Uterus (tissue), 4 donors: ENCODE results near the gene FAF1. TPM values are rescaled to one million over a fixed set of nuclear protein-coding genes. Genes with fewer than 3 reads are reported as not detected.

Experiments used
- DNase-seq, 2 donors: peaks; one replicate each; pipeline ENCODE4 v3.0.0-alpha.2; 2019 to 2020
- H3K27ac ChIP-seq, 2 donors: fragments of 200-600 bp; sonication (generic); 1 replicate in 1 of 2; 2 replicates in 1 of 2; pipeline ENCODE4 v1.5.1; 2016 to 2018
- H3K27me3 ChIP-seq, 2 donors: fragments of 200-600 bp; sonication (generic); one replicate each; pipeline ENCODE4 v1.5.1; 2018 to 2019; ENCODE audit warnings: control low read depth in 1 of 2
- H3K36me3 ChIP-seq, 2 donors: fragments of 200-600 bp; sonication (generic); one replicate each; pipeline ENCODE4 v1.5.1; 2019; ENCODE audit warnings: control low read depth in 1 of 2
- H3K4me1 ChIP-seq, 2 donors: fragments of 200-600 bp; sonication (generic); one replicate each; pipeline ENCODE4 v1.5.1; 2018 to 2019; ENCODE audit warnings: control low read depth in 1 of 2
- H3K4me3 ChIP-seq, 2 donors: fragments of 200-600 bp; sonication (generic); 1 replicate in 1 of 2; 2 replicates in 1 of 2; pipeline ENCODE4 v1.5.1; 2018 to 2019; ENCODE audit warnings: mild to moderate bottlenecking in 1 of 2
- H3K9me3 ChIP-seq, 2 donors: fragments of 200-600 bp; sonication (generic); one replicate each; pipeline ENCODE4 v1.5.1; 2019; ENCODE audit warnings: control low read depth in 1 of 2
- POLR2A ChIP-seq, 2 donors: fragments of 450-650 bp; IDR thresholded peaks; one replicate each; pipeline ENCODE4 v1.6.1; 2016; ENCODE audit warnings: antibody characterized with exemption in 2 of 2, mild to moderate bottlenecking in 1 of 2, moderate library complexity in 1 of 2
- intact Hi-C: fragments of 100-400 bp; cut with DNase I; formaldehyde crosslinking; loops from one replicate; pipeline ENCODE4 v1.15.1; 2023; ENCODE audit warnings: low total_unique reads
- total RNA-seq, 4 donors: library from RNA; depleted of rRNA in 3 of 4; stranded (reverse); fragments of >200 nt in 3 of 4; gene quantifications; one replicate each; pipeline versions ENCODE4 v1.1.0 to v1.2.4, GENCODE V29; 2014 to 2023
- TF ChIP-seq, protein P1 (sequence below), 4 experiments: fragments of 200-600 bp in 2 of 4; fragments of 450-650 bp in 2 of 4; sonication (generic) in 2 of 4; IDR thresholded peaks; one replicate each; pipeline ENCODE4 v1.5.1; 2016 to 2019; ENCODE audit warnings: antibody characterized with exemption in 4 of 4, mild to moderate bottlenecking in 2 of 4, moderate library complexity in 1 of 4
- donor health status: DM: yes; HTN: yes; CAD: no.

FAF1 gene
- total RNA-seq, 4 donors from 2014 or later, result 34.1 to 77.2 (median 64.1) TPM

DNA sequence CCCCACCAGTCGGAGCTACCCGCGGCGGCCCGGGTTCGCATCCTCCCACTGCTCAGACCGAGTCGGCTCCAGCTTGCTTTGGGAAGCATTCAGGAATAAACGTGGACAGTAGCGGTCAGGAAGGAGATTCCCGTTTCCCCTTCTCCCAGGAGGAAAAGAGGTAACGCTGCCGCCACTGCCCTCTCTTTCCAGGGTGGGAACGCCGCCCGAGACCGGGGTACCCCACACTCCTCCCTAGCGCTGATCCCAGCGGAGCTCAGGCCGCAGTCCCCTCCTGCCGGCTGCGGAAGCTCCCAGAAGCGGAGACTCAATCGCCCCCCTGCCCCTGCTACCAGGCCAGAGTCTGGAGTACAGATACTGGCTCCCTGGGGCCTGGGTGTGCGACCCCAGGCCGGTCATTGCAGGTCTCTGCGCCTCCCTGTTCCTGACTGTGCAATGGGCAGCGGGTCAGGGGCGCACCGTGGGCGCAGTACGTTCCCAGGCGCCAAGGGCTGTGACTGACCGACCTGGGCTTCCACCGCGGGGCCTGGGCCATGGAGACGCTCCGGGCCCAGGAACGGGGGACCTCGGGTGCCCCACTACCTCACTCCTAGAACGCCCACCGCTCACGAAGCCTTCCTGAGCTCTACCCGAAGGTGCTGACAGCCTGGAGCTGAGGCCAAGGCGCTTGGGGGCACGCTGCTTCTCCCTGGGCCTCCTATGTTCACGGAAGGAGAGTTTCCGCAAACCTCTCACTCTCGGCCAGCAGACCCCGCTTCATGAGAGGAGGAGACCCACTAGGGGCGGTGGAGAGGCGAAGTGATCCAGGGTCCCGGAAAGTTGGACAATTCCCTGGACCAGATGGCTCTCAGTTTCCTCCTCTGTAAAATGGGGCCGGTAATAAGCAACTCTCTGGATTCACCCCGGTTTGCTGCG lies 544.6 kb downstream of the FAF1 start:
- DNase-seq, result no peak
- Histone ChIP-seq H3K36me3 (no peaks in the 10 kb centered on the region), H3K9me3 (no peaks in the 10 kb centered on the region), H3K4me1 (peaks cover 0 to 18% of the 10 kb centered on the region in 2 donors), H3K27ac (no peak overlapping the region), H3K27me3 (peaks cover 5 to 45% of the 10 kb centered on the region in 2 donors), H3K4me3 (no peak overlapping the region)
- no peak for TF ChIP-seq POLR2A (IDR thresholded peaks at IDR 0.05)
- TF ChIP-seq, protein P1, sequence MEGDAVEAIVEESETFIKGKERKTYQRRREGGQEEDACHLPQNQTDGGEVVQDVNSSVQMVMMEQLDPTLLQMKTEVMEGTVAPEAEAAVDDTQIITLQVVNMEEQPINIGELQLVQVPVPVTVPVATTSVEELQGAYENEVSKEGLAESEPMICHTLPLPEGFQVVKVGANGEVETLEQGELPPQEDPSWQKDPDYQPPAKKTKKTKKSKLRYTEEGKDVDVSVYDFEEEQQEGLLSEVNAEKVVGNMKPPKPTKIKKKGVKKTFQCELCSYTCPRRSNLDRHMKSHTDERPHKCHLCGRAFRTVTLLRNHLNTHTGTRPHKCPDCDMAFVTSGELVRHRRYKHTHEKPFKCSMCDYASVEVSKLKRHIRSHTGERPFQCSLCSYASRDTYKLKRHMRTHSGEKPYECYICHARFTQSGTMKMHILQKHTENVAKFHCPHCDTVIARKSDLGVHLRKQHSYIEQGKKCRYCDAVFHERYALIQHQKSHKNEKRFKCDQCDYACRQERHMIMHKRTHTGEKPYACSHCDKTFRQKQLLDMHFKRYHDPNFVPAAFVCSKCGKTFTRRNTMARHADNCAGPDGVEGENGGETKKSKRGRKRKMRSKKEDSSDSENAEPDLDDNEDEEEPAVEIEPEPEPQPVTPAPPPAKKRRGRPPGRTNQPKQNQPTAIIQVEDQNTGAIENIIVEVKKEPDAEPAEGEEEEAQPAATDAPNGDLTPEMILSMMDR (IDR thresholded peaks at IDR 0.05), result no peak
- intact Hi-C loops, result no loop called here

DNA sequence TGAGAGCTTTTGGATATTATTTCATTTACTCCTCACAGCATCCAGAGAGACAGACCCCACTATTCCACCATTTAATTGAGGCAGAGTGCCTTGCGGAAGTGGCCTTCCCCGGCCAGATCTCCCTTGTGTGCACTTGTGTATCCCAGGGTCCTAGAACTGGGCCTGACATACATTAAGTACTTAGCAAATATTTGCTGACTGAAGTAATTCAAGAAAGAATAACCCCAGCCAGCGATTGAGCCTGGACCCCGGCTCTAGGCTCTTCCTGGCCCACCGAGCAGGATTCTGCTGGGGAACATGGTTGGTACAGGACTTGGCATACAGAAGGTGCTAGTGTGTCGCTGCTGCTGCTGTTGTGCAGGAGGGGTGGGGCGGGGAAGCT lies 545.2 kb downstream of the FAF1 start:
- Histone ChIP-seq H3K27ac (no peak overlapping the region), H3K9me3 (no peaks in the 10 kb centered on the region), H3K4me1 (peaks cover 0 to 18% of the 10 kb centered on the region in 2 donors), H3K4me3 (no peak overlapping the region), H3K27me3 (peaks cover 5 to 44% of the 10 kb centered on the region in 2 donors), H3K36me3 (no peaks in the 10 kb centered on the region)
- TF ChIP-seq POLR2A (IDR thresholded peaks at IDR 0.05), result no peak
- TF ChIP-seq, protein P1 (IDR thresholded peaks at IDR 0.05), result no peak
- no peak for DNase-seq
- intact Hi-C loops, result no loop called here

DNA sequence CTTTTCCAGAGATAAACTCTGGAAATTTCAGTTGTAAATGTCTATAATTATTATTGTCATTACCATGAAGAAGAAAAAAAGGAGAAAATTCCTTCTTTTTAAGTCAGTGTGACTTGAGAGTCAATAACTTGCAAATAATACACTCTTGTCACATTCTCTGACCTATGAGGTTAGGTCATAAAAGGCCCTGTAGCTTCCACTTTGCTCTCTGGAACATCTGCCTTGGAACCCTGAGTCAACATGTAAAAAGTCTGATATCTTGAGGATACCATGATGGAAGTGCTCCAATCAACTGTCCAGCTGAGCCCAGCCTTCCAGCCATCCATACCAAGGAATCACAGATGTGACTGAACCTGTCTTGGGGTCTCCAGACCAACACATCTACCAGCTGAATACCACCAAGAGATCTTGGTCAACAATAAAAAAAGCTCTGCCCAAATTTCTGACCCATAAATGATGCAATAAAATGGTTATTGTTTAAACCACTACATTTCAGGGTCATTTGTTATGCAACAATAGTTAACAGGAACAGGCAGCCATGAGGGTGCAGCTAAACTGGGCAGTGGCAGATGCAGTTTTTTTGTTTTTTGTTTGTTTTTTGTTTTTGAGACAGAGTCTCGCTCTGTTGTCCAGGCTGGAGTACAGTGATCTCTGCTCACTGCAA lies 547.1 kb downstream of the FAF1 start:
- H3K4me3 ChIP-seq, result no peak overlapping the region
- no peak for DNase-seq
- intact Hi-C loops, result no loop called here
- no peaks in the 10 kb centered on the region for H3K9me3 ChIP-seq
- no peak for TF ChIP-seq POLR2A (IDR thresholded peaks at IDR 0.05)
- TF ChIP-seq, protein P1 (IDR thresholded peaks at IDR 0.05), result no peak
- no peak overlapping the region for H3K27ac ChIP-seq
- H3K36me3 ChIP-seq, result no peaks in the 10 kb centered on the region
- H3K4me1 ChIP-seq, result peaks cover 0 to 11% of the 10 kb centered on the region in 2 donors
- H3K27me3 ChIP-seq, result peaks cover 5 to 30% of the 10 kb centered on the region in 2 donors

DNA sequence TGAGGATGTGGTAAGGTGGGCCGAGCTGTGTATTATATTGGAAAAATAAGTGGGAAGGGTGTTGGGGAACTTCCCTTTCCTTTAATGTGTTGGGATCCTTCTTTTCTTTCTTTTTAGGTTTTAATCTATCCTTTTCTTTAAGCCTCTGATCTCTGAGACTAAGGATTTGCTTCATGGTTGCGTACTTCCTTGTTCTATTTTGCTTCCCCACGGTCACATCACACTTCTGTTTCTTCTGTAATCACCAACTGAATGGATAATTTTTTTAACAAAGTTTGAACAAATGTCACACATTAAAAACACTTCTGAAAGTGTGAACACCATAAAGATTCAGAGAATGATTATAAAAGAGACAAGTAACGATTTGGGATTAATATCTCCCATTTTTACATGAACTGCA lies 554.3 kb downstream of the FAF1 start:
- TF ChIP-seq POLR2A (IDR thresholded peaks at IDR 0.05), result no peak
- TF ChIP-seq, protein P1 (IDR thresholded peaks at IDR 0.05), result no peak
- H3K9me3 ChIP-seq, result no peaks in the 10 kb centered on the region
- no peaks in the 10 kb centered on the region for H3K36me3 ChIP-seq
- intact Hi-C loops, result no loop called here
- peaks cover 0 to 4% of the 10 kb centered on the region in 2 donors for H3K27me3 ChIP-seq
- H3K4me1 ChIP-seq, result no peaks in the 10 kb centered on the region
- H3K4me3 ChIP-seq, result no peak overlapping the region
- no peak for DNase-seq
- H3K27ac ChIP-seq, result no peak overlapping the region
